HG03095 (cell line): ENCODE measurements around the gene RGS9.
"Not testable (repeated sequence)": the region's sequence is repeated elsewhere in the genome, so short reads cannot be mapped to it uniquely, and the experiment has no call there.

ENCODE experiments used
- ATAC-seq: cut with Tn5 transposase; IDR thresholded peaks from one replicate; pipeline ENCODE4 v1.9.1; 2021; ENCODE audit warnings: moderate library complexity; ENCODE audit not compliant: unreplicated experiment

RGS9 gene

GRCh38 chr17:65155622-65156021, 18.5 kb downstream of the RGS9 start:
- no peak for ATAC-seq

- ATAC-seq = no peak
Observed at GRCh38 chr17:65156185-65156834, 19.1 kb downstream of the RGS9 start.

- ATAC-seq = no peak
Observed at GRCh38 chr17:65156835-65157565, 19.8 kb downstream of the RGS9 start.

DNA sequence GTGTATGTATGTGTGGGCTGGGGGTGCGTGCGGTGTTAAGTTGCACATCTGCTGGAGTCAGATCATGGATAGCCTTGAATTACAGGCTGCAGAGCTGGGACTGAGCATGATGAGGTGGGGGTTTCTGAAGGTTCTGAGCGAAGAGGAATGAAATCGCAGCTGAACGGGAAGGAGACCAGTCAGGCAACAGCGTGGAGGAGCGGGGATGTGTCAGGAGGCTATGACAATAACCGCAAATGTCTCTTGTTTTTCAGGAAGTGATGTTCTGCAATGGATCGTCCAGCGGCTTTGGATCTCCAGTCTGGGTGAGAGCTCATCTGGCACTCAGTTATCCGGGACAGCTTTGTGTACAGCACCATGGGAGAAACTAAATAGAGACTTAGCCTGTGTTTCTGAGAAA, 20.9 kb downstream of the RGS9 start:
- ATAC-seq = no peak

DNA sequence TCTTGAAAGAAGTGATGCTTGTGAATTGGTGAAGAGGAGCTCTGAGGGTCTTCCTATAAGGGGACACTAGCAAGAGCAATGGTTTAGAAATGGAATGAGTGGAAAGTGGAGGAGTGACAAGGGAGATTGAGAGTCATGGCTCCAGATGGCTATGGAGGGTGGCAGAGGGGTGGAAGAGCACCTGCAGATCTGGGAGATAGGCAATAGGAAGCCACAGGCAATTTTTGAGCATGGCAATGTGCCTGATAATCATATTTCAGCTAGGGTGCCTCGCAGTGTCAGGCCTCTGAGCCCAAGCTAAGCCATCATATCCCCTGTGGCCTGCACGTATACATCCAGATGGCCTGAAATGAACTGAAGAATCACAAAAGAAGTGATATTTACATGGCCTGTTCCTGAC, 21.5 kb downstream of the RGS9 start:
- no peak for ATAC-seq

DNA sequence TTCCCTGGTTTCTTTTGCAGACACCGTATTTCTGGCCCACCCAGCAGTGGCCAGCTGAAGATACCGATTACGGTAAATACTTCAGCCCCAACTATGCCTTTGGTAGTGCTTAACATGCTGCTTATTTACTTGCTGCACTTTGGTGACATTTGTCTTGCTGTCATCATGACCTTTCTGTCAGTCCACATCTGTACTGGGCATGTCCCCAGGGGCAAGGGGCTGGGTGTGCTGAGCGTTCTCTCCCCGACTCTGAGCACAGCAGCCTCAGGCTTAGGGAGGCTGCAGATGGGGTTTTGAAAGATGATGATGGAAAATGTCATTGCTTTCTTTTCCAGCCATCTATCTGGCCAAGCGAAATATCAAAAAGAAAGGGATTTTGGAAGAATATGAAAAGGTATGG, 23.3 kb downstream of the RGS9 start:
- ATAC-seq = no peak

DNA sequence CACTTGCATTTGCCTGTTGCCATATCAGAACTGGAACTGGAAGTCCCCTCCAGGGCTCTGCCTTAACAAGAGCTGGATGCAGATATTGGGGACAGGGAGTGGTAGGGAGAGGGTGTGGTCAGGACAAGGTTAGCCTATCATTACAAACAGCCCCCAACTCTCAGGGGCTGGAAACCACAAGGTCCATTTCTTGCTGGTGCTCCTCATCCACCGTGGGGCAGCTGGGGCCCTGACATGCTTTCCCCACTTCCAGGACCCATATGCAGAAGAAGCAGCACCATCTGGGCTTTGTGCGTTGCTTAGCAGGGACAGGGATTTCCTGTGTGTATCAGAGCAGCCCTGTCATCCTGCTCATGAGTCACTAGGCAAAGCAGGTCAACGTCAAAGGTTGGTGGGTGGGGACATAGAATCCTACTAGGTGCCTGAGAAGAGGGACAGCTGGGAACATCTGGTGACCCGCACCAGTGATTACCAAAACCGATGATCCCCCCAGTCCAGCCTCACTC, 26.9 kb downstream of the RGS9 start:
- peak; percentile 98 for ATAC-seq

GRCh38 chr17:65166787-65167186, 29.6 kb downstream of the RGS9 start:
- no peak for ATAC-seq

- no peak for ATAC-seq
Observed at GRCh38 chr17:65167566-65167965, 30.4 kb downstream of the RGS9 start.

- ATAC-seq = no peak
Observed at GRCh38 chr17:65169691-65170090, 32.5 kb downstream of the RGS9 start.

DNA sequence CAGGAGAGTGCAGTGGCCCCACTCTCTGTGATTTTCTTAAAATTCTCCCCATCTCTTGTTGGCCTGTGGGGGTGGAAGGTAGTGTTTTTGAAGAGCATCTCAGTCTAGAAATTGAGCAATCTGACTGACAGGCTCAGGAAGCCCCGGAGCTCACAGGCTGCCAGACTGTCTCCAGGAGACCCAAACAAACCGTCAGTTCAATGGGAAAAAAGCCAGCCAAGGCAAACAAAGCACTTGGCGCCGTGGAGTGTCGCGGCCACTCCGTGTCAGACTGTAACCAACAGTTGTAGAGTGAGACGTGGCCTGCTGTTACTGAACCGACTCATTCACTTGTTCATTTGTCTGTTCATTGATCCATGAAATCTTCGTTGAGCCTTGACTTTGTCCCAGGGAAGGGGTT, 33.7 kb downstream of the RGS9 start:
- no peak for ATAC-seq

DNA sequence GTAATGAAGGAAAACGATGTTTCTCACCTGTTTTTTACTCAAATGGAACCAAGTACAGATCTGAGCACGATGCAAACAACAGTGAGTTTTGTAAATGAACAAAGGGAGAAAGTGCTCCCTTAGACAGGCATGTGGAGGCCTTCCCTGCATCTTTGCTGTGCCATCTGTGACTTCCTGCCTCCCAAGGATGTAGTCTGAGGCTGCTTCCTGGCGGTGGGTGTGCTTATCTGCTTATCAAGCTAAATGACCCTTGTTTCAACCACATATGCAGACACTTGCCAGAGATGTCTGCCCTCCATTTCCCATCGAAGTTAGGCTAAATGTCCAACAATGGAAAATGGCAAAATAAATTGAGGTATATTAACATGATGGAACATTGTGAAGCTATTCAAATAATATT, 34.6 kb downstream of the RGS9 start:
- ATAC-seq = no peak

DNA sequence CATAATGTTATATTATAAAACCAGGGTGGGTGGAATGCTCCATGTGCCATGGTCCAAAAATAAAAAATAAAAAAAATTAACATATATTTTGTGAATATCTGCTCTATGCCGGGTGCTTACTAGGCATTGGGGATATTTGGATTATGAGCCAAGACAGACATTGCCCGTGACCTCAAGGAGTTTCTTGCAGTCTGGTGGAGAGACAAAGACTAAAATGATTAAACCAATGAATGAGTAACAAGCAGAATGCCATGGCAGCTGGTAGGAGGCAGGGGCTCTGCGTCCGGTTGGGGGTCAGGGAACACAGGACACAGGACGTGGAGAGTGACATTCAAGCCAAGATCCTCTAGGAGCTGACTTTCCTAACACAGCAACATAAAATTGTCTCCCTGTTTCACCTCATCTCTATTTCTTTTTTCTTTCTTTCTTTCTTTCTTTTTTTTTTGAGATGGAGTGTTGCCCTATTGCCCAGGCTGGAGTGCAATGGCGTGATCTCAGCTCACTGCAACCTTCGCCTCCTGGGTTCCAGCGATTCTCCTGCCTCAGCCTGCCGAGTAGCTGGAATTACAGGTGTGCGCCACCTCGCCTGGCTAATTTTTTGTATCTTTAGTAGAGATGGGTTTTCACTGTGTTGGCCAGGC, 35.4 kb downstream of the RGS9 start:
- no peak for ATAC-seq

- no peak for ATAC-seq
Observed at GRCh38 chr17:65173284-65173793, 36.2 kb downstream of the RGS9 start.

DNA sequence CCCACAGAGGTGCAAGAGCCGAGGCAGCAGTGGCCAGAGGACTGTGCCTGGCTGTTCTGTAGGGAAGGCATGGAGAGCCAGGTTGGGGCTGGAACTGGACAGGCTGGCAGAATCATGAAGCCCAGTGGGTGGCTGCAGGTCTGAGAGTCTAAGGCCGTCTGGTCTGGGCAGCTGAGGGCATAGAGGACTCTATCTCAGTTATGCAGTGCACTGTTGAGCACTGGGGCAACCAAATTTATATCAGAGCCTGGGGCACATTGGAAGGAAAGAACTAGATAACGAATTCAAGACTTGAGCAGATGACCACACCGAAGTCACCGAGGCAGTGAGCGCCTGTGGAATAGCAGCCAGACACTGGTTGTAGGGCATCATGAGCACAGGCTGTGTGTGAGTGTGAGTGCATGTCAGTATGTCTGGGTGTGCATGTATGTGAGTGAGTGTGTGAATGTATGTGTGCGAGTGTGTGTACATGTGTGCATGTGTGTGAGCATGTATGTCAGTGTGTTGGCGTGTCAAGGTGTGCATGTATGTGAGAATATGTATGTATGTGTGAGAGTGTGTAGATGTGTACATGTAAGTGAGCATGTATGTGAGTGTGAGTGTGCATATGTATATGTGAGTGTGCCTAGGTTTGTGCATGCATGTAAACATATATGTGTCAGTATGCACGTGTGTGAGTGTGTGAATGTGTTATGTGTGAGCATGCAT, 37.0 kb downstream of the RGS9 start:
- no peak for ATAC-seq

GRCh38 chr17:65174974-65175373, 37.8 kb downstream of the RGS9 start:
- no peak for ATAC-seq

DNA sequence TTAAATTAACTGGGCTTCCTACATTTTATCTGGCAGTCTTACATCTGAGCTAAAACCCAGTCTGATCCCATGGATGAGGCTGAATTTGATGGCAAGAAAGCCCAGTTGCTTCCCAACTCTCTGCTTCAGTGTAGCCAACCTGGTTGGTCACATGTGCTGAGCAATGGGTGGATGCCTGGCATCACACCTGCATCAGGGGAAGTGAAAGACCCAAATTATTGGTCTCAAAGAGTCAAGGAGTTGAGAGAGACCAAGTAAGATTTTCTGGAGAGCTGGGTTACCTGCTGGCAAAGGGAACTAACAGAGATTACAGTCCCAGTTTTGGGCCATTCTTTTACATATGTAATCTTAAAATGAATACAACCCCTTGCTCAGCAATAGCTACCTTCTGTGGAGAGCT, 38.8 kb downstream of the RGS9 start:
- no peak for ATAC-seq

GRCh38 chr17:65176646-65177409, 39.7 kb downstream of the RGS9 start:
- no peak for ATAC-seq

DNA sequence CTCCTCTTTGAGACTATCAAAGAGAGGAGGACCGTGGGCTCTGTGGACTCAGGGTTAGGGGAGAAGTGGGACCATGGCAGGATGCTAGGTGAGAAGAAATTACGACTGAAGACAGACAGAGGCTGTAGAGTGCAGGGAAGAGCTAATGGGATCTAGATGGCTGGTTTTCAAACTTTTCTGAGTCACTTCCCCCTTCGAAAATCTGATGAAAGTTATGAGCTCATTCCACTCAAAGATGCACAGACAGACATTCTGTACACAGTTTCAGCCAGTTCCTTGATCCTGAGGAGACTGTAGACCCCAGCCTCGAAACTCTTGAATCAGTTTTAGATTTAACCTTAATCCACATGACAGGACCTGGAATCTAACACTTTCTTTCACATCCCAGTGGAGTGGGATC, 40.7 kb downstream of the RGS9 start:
- ATAC-seq = no peak

DNA sequence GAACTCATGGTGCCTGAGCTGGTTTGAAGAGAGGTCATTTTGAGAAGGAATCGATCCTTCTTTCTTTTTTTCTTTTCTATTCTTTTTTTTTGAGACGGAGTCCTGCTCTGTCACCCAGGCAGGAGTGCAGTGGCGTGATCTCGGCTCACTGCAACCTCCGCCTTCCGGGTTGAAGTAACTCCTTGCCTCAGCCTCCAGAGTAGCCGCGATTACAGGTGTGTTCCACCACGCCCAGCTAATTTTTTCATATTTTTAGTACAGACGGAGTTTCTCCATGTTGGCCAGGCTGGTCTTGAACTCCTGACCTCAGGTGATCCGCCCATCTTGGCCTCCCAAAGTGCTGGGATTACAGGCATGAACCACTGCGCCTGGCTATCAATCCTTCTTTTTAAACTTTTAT, 43.1 kb downstream of the RGS9 start:
- not testable (repeated sequence) for ATAC-seq
